Brain microvascular endothelial cell (primary cell): Measurements from ENCODE around the gene INHBE.
"Not testable (repeated sequence)": the region's sequence is repeated elsewhere in the genome, so short reads cannot be mapped to it uniquely, and the experiment has no call there.

ENCODE experiments used
- DNase-seq: peaks from one replicate; pipeline ENCODE4 v3.0.0-alpha.2; 2020
- H3K27ac ChIP-seq: fragments of 250-450 bp; sonication (Bioruptor Pico); 2 replicates; pipeline ENCODE4 v1.5.1; 2020; ENCODE audit warnings: mild to moderate bottlenecking, moderate library complexity
- H3K27me3 ChIP-seq: fragments of 250-450 bp; sonication (Bioruptor Pico); replicated peaks from 2 replicates; pipeline ENCODE4 v1.5.1; 2020; ENCODE audit warnings: mild to moderate bottlenecking
- H3K36me3 ChIP-seq: fragments of 250-450 bp; sonication (Bioruptor Pico); replicated peaks from 2 replicates; pipeline ENCODE4 v1.5.1; 2020; ENCODE audit warnings: mild to moderate bottlenecking
- H3K4me3 ChIP-seq: 2 replicates; pipeline ENCODE4 v1.5.1; 2011; ENCODE audit warnings: low read depth, mild to moderate bottlenecking, control low read depth, low read length, moderate library complexity
- in situ Hi-C: cut with HindIII; loops from 2 replicates; pipeline ENCODE4 v1.10.0; 2017; ENCODE audit warnings: low sequenced_read_pairs, low pct_ligation_motif_present
- TF ChIP-seq, protein P1 (sequence below): IDR thresholded peaks from 2 replicates; pipeline ENCODE4 v1.5.1; 2011; ENCODE audit warnings: low read depth, mild to moderate bottlenecking, moderate library complexity, low read length, control low read depth, inconsistent platforms; ENCODE audit errors: missing control alignments

INHBE gene

DNA sequence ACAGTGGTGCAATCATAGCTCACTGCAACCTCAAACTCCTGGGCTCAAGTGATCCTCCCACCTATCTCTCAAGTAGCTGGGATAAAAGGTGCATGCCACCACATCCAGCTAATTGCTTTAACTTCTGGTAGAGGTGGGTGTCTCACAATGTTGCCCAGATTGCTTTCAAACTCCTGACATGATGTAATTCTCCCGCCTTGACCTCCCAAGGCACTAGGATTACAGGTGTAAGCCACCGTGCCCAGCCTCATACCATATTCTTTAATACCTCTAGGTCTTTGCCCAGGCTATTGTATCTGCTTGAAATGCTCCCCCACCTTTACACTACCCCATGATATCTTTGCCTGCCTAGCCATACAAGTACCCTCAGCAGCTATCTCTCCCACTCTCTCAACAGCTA lies 35.6 kb upstream of the INHBE start:
- Histone ChIP-seq H3K27ac (no peak overlapping the region), H3K27me3 (no peaks in the 10 kb centered on the region), H3K4me3 (no peak overlapping the region), H3K36me3 (no peaks in the 10 kb centered on the region)
- DNase-seq = no peak
- TF ChIP-seq, protein P1, sequence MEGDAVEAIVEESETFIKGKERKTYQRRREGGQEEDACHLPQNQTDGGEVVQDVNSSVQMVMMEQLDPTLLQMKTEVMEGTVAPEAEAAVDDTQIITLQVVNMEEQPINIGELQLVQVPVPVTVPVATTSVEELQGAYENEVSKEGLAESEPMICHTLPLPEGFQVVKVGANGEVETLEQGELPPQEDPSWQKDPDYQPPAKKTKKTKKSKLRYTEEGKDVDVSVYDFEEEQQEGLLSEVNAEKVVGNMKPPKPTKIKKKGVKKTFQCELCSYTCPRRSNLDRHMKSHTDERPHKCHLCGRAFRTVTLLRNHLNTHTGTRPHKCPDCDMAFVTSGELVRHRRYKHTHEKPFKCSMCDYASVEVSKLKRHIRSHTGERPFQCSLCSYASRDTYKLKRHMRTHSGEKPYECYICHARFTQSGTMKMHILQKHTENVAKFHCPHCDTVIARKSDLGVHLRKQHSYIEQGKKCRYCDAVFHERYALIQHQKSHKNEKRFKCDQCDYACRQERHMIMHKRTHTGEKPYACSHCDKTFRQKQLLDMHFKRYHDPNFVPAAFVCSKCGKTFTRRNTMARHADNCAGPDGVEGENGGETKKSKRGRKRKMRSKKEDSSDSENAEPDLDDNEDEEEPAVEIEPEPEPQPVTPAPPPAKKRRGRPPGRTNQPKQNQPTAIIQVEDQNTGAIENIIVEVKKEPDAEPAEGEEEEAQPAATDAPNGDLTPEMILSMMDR = no peak
- in situ Hi-C loops = no loop called here

DNA sequence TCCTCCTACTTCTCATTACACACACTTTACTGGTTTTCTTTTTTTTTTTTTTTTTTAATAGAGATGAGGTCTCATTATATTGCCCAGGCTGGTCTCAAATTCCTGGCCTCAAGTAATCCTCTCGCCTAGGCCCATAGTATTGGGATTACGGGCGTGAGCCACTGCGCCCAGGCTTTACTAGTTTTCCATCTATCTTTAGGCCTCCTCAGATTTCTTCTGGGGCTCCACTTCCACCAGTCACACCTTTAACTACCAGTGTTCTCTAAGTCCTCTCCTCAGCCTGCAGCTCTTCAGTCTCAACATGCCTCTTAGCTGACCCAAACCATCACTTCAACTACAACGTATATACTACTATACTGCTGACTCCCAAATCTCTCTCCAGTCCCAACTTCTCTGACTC lies 34.6 kb upstream of the INHBE start:
- Histone ChIP-seq H3K27ac (no peak overlapping the region), H3K4me3 (no peak overlapping the region), H3K36me3 (no peaks in the 10 kb centered on the region), H3K27me3 (no peaks in the 10 kb centered on the region)
- DNase-seq = no peak
- in situ Hi-C loops = no loop called here
- TF ChIP-seq, protein P1 = no peak

DNA sequence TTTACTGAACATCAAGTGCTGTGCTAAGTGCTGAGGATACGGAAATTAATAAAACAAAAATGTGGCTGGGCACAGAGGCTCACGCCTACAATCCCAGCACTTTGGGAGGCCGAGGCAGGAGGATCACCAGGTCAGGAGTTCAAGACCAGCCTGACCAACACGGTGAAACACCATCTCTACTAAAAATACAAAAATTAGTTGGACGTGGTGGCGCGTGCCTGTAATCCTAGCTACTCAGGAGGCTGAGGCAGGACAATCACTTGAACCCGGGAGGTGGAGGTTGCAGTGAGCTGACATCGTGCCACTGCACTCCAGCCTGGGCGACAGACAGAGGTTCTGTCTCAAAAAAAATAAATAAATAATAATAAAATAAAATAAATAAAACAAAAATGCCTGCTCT lies 28.2 kb upstream of the INHBE start:
- H3K27ac ChIP-seq, in situ Hi-C loops, H3K27me3 ChIP-seq, H3K36me3 ChIP-seq, DNase-seq, H3K4me3 ChIP-seq: not testable (repeated sequence)

DNA sequence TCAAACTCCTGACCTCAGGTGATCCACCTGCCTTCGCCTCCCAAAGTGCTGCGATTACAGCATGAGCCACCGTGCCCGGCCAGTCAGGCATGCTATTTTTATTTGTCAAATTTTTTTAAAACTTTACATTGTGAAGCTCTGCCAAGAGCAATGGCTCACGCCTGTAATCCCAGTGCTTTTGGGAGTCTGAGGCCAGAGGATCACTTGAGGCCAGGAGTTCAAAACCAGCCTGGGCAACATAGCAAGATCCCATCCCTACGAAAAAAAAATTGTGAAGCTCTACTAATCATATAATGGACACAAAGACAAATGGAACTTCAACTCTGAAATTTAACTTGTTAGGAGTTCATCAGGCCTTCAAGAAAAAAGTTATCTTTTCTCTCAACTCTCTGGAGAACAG lies 26.1 kb upstream of the INHBE start:
- in situ Hi-C loops = no loop called here
- TF ChIP-seq, protein P1 = no peak
- Histone ChIP-seq H3K36me3 (no peaks in the 10 kb centered on the region), H3K27ac (no peak overlapping the region), H3K27me3 (no peaks in the 10 kb centered on the region), H3K4me3 (no peak overlapping the region)
- no peak for DNase-seq

DNA sequence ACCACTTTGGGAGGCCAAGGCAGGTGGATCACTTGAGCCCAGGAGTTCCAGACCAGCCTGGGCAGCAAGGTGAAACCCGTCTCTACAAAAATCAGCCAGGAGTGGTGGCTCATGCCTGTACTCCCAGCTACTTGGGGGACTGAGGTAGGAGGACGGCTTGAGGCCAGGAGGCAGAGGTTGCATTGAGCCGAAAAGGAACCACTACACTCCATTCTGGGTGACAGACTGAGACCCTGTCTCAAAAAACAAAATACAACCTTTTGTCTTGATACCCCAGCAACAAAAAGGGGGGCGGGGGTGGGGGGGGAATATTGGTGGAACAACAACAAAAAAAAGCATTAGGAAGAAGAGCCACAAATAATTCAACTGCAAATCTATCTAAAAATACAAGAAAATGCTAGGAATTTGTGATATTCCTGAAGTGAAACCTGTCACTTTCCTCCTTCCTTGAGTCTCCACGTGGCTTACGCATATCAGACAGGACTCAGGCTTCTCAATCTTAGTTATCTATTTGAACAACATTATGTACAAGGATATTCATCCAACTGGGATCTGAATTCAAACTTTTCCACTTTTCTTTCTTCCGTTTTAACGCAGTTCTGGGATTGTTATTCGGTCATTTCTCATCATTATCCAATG lies 25.5 kb upstream of the INHBE start:
- Histone ChIP-seq H3K4me3 (peak overlapping the region; percentile 57), H3K27ac (peak overlapping the region; percentile 69), H3K27me3 (no peaks in the 10 kb centered on the region), H3K36me3 (no peaks in the 10 kb centered on the region)
- DNase-seq = no peak
- TF ChIP-seq, protein P1 = no peak
- in situ Hi-C loops = no loop called here

DNA sequence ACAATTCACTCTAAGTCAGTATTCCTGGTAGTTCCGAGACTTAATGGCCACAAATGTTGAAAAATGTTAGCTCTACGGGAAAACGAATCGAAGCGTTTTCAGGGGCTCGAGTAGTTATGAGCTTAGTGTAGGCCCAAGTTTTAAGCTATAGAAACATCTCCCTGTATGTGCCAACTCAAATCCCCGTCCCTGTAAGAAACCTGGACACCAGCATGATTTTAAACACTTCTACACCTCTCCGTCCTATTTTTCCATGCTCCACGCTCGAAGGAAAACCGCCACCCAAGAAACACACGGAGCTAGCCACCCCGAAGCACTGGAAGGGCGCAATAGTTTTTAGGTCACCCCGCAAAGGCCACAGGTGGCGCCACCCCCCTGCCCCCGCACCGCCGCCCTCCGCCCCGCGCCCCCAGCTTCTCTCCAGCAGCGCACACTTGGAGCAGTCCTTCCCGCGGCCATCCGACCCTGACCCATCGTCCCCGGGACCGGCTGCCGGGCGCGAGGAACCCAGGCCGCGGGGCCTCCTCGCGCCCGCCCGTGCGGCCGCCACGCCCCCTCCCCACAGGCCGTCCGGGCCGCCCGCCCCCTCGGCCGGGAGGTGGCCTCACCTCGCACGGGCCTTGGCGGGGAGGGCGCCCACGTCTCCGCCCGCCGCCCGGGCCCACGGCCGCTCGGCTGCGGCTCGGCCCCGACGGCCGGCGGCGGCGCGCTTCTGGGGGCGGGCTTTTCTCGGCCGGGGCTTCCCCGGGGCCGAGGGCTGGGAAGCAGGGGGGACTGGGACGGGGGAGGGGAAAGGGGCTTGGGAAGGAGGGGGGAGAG lies 24.8 kb upstream of the INHBE start:
- Histone ChIP-seq H3K27ac (peak overlapping the region; percentile 69), H3K27me3 (no peaks in the 10 kb centered on the region), H3K4me3 (peak overlapping the region; percentile 57), H3K36me3 (no peaks in the 10 kb centered on the region)
- DNase-seq = peak; percentile 9
- TF ChIP-seq, protein P1 = no peak
- in situ Hi-C loops = no loop called here
